Hepatocyte (in vitro differentiated cells): ENCODE measurements around the gene TDRD6.

Experiments
- EZH2phosphoT487 ChIP-seq: fragments of 200-600 bp; sonication (generic); IDR thresholded peaks from one replicate; pipeline ENCODE4 v1.6.1; 2018; ENCODE audit warnings: antibody characterized with exemption, mild to moderate bottlenecking, low read depth, moderate library complexity; ENCODE audit not compliant: unreplicated experiment, severe bottlenecking
- TF ChIP-seq, protein P1 (sequence below): fragments of 200-600 bp; sonication (generic); IDR thresholded peaks from 2 replicates; pipeline ENCODE4 v1.5.1; 2016; ENCODE audit warnings: antibody characterized with exemption, mild to moderate bottlenecking; ENCODE audit not compliant: poor library complexity

DNA sequence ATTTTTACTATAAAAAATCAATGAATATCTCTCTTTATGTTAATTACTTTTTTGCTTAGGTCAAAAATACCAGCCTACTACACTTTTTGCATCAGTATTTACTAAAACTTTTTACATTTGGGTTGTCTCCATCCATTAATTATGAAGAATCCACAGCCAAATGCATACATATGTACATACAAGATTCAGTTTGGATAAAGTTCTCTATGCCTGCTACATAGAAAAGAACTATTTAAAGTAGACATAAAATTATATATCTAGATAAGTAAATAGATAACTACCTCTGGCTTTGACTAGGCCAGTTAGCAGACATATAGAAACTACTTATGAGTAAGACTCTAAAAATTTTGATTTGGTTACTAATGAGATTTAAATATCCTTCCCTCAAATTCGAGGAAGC lies 12.3 kb downstream of the TDRD6 start:
- TF ChIP-seq, protein P1, sequence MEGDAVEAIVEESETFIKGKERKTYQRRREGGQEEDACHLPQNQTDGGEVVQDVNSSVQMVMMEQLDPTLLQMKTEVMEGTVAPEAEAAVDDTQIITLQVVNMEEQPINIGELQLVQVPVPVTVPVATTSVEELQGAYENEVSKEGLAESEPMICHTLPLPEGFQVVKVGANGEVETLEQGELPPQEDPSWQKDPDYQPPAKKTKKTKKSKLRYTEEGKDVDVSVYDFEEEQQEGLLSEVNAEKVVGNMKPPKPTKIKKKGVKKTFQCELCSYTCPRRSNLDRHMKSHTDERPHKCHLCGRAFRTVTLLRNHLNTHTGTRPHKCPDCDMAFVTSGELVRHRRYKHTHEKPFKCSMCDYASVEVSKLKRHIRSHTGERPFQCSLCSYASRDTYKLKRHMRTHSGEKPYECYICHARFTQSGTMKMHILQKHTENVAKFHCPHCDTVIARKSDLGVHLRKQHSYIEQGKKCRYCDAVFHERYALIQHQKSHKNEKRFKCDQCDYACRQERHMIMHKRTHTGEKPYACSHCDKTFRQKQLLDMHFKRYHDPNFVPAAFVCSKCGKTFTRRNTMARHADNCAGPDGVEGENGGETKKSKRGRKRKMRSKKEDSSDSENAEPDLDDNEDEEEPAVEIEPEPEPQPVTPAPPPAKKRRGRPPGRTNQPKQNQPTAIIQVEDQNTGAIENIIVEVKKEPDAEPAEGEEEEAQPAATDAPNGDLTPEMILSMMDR, result no peak
- no peak for TF ChIP-seq EZH2phosphoT487
